ENCODE measurements around the gene ZEB2. TPM values are rescaled to one million over a fixed set of nuclear protein-coding genes. Genes with fewer than 3 reads are reported as not detected.

ZEB2 gene
- total and polyA plus RNA-seq, 4 donors: 7.6 to 39.6 (median 22.2) TPM

DNA sequence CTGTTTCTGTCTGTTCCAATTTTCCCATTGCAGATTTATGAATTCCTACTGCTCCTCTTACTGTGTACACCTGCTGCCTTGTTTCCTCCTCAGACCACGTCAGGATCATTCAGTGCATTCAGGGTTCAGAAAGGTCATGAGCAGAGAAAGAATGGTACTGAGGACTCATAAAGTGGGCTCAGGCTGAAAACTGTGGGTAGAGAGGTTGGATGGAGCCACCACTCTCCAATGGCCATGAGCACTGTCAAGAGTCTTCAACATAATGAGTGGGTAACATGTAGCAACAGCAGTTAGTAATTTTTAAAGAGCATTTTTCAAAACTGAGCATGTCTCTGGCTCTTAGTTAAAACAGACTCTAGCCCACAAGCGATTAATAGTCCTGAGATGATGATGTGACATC is 138.2 kb downstream of the ZEB2 start:
- Histone ChIP-seq H3K27ac (ENCODE audit: low read depth in 1 of 2, low read length in 2 of 2) (no peak overlapping the region), H3K4me1 (ENCODE audit: control insufficient read depth in 4 of 4, insufficient read depth in 4 of 4, low read length in 3 of 4) (no peaks in the 10 kb centered on the region), H3K9me3 (ENCODE audit: control insufficient read depth in 4 of 4, low read length in 3 of 4) (no peaks in the 10 kb centered on the region), H3K36me3 (ENCODE audit: control insufficient read depth in 4 of 4, insufficient read depth in 3 of 4, low read depth in 1 of 4, low read length in 3 of 4) (no peaks in the 10 kb centered on the region), H3K4me3 (ENCODE audit: low read depth in 1 of 3, low read length in 3 of 3) (no peak overlapping the region), H3K9ac (ENCODE audit: low read depth in 1 of 2, low read length in 2 of 2) (no peak overlapping the region), H3K27me3 (ENCODE audit: control insufficient read depth in 4 of 4, insufficient read depth in 4 of 4, low read length in 3 of 4) (no peaks in the 10 kb centered on the region)
- 67% methylated on average over 2 of the region's 2 CpGs for WGBS
- no peak for DNase-seq (ENCODE audit: low spot score)
- TF ChIP-seq NR2F2 (IDR thresholded peaks at IDR 0.05) (no peak), EGR1 (IDR thresholded peaks at IDR 0.05; ENCODE audit: low read depth in 2 of 2) (no peak), SP1 (IDR thresholded peaks at IDR 0.05) (no peak), HNF4G (IDR thresholded peaks at IDR 0.05) (no peak), FOXA2 (IDR thresholded peaks at IDR 0.05) (no peak), GABPA (IDR thresholded peaks at IDR 0.05 in 1 of 2, conservative IDR thresholded peaks at IDR 0.05 in 1 of 2) (no peak), YY1 (IDR thresholded peaks at IDR 0.05) (no peak), HNF4A (conservative IDR thresholded peaks at IDR 0.05) (no peak)
- TF ChIP-seq, protein P1, sequence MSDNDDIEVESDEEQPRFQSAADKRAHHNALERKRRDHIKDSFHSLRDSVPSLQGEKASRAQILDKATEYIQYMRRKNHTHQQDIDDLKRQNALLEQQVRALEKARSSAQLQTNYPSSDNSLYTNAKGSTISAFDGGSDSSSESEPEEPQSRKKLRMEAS (IDR thresholded peaks at IDR 0.05): no peak
- TF ChIP-seq, protein P2, sequence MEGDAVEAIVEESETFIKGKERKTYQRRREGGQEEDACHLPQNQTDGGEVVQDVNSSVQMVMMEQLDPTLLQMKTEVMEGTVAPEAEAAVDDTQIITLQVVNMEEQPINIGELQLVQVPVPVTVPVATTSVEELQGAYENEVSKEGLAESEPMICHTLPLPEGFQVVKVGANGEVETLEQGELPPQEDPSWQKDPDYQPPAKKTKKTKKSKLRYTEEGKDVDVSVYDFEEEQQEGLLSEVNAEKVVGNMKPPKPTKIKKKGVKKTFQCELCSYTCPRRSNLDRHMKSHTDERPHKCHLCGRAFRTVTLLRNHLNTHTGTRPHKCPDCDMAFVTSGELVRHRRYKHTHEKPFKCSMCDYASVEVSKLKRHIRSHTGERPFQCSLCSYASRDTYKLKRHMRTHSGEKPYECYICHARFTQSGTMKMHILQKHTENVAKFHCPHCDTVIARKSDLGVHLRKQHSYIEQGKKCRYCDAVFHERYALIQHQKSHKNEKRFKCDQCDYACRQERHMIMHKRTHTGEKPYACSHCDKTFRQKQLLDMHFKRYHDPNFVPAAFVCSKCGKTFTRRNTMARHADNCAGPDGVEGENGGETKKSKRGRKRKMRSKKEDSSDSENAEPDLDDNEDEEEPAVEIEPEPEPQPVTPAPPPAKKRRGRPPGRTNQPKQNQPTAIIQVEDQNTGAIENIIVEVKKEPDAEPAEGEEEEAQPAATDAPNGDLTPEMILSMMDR (IDR thresholded peaks at IDR 0.05; ENCODE audit: low read depth, low read length, missing input control): no peak
- TF ChIP-seq, protein P3, sequence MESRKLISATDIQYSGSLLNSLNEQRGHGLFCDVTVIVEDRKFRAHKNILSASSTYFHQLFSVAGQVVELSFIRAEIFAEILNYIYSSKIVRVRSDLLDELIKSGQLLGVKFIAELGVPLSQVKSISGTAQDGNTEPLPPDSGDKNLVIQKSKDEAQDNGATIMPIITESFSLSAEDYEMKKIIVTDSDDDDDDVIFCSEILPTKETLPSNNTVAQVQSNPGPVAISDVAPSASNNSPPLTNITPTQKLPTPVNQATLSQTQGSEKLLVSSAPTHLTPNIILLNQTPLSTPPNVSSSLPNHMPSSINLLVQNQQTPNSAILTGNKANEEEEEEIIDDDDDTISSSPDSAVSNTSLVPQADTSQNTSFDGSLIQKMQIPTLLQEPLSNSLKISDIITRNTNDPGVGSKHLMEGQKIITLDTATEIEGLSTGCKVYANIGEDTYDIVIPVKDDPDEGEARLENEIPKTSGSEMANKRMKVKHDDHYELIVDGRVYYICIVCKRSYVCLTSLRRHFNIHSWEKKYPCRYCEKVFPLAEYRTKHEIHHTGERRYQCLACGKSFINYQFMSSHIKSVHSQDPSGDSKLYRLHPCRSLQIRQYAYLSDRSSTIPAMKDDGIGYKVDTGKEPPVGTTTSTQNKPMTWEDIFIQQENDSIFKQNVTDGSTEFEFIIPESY (IDR thresholded peaks at IDR 0.05): no peak
- TF ChIP-seq, protein P4, sequence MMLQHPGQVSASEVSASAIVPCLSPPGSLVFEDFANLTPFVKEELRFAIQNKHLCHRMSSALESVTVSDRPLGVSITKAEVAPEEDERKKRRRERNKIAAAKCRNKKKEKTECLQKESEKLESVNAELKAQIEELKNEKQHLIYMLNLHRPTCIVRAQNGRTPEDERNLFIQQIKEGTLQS (IDR thresholded peaks at IDR 0.05): no peak

DNA sequence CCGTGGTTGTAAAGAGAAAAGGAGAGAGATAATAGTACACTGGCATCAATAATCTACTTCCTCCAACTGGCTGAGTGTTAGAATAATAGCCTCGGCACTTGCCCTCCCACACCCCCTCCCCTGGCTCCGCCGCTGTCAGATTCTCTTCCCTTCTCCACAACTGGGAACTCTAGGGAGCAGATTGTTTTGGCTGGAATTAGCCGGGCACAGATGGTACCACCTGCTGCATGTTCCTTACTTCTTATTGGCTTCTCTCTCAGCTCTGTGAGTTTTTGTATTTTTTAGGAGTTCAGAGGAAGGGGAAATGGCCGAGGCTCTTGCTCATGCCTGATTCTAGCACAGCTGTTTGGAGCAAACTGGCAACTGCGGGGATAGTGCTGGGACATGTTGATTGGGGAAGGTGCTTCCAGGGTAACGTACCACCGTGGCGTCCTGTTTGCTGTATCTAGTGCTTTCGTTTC is 140.0 kb downstream of the ZEB2 start:
- no peak for DNase-seq (ENCODE audit: low spot score)
- Histone ChIP-seq H3K9me3 (ENCODE audit: control insufficient read depth in 4 of 4, low read length in 3 of 4) (no peaks in the 10 kb centered on the region), H3K4me3 (ENCODE audit: low read depth in 1 of 3, low read length in 3 of 3) (peak overlapping the region in 1 of 3 donors; percentile 3), H3K27ac (ENCODE audit: low read depth in 1 of 2, low read length in 2 of 2) (peak overlapping the region in 1 of 2 donors; percentile 8), H3K9ac (ENCODE audit: low read depth in 1 of 2, low read length in 2 of 2) (no peak overlapping the region), H3K36me3 (ENCODE audit: control insufficient read depth in 4 of 4, insufficient read depth in 3 of 4, low read depth in 1 of 4, low read length in 3 of 4) (no peaks in the 10 kb centered on the region), H3K27me3 (ENCODE audit: control insufficient read depth in 4 of 4, insufficient read depth in 4 of 4, low read length in 3 of 4) (no peaks in the 10 kb centered on the region), H3K4me1 (ENCODE audit: control insufficient read depth in 4 of 4, insufficient read depth in 4 of 4, low read length in 3 of 4) (no peaks in the 10 kb centered on the region)
- TF ChIP-seq JUND (IDR thresholded peaks at IDR 0.05) (no peak), HNF4G (IDR thresholded peaks at IDR 0.05) (no peak)
- TF ChIP-seq, protein P3 (IDR thresholded peaks at IDR 0.05): no peak
- TF ChIP-seq, protein P2 (IDR thresholded peaks at IDR 0.05; ENCODE audit: low read depth, low read length, missing input control): no peak
- 48% methylated on average over 11 of the region's 11 CpGs for WGBS
